ENCODE measurements around the gene QPRT. TPM values are rescaled to one million over a fixed set of nuclear protein-coding genes. Genes with fewer than 3 reads are reported as not detected.

QPRT gene
- total RNA-seq, 1 experiment from 2014 or later, result 0.52 TPM

DNA sequence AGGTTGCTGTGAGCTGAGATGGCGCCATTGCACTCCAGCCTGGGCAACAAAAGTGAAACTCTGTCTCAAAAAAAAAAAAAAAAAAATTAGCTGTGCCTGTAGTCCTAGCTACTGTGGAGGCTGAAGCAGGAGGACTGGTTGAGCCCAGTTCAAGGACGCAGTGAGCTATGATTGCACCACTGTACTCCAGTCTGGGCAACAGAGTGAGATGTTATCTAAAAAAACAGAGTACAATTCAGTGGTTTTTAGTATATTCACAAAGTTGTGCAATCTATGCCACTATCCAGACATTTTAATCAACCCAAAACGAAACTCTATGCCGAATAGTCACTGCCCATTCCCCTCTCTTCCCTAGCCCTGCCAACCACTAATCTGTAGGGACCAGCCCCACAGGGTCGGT lies 41.7 kb downstream of the QPRT start:
- Histone ChIP-seq H3K27ac (ENCODE audit: low read depth, low read length) (no peak overlapping the region), H3K4me1 (ENCODE audit: control insufficient read depth in 1 of 2, insufficient read depth in 2 of 2, low read length in 2 of 2) (peaks cover 0 to 6% of the 10 kb centered on the region in 2 experiments; a peak in 1 of 4 replicates), H3K36me3 (ENCODE audit: control insufficient read depth in 1 of 2, insufficient read depth in 2 of 2, low read length in 2 of 2) (no peaks in the 10 kb centered on the region), H3K79me2 (ENCODE audit: insufficient read depth, low read length) (no peaks in the 10 kb centered on the region), H3K9me3 (ENCODE audit: control insufficient read depth in 1 of 2, insufficient read depth in 1 of 2, low read depth in 1 of 2, low read length in 2 of 2) (no peaks in the 10 kb centered on the region), H3K4me2 (ENCODE audit: low read length) (no peak overlapping the region), H3K9me2 (ENCODE audit: insufficient read depth) (no peaks in the 10 kb centered on the region), H3K9ac (ENCODE audit: low read length) (no peak overlapping the region), H3K4me3 (replicated peaks in 1 of 2; ENCODE audit: low read depth in 1 of 2, low read length in 2 of 2) (no peak overlapping the region), H4K20me1 (ENCODE audit: insufficient read depth) (no peaks in the 10 kb centered on the region), H3K27me3 (ENCODE audit: insufficient read depth, low read length) (no peaks in the 10 kb centered on the region), H2AFZ (ENCODE audit: low read depth, low read length, poor library complexity, severe bottlenecking) (no peak overlapping the region)
- ATAC-seq (no peak), DNase-seq (ENCODE audit: low read depth, low spot score) (no peak)
- CTCF ChIA-PET, result interaction anchor here (1.2 to 3.7 kb wide), 3 partner anchors 9 to 747 kb away, joined by 4 to 13 read pairs (median 13); no protein-coding TSS in a partner anchor
- no peak for TF ChIP-seq CBX3 (IDR thresholded peaks at IDR 0.05; ENCODE audit: low read depth)
- TF ChIP-seq POLR2A (IDR thresholded peaks at IDR 0.05; ENCODE audit: borderline replicate concordance, extremely low read depth, insufficient read depth, insufficient read length), result no peak
- TF ChIP-seq ELF1 (IDR thresholded peaks at IDR 0.05; ENCODE audit: borderline replicate concordance, low read depth), result no peak
- TF ChIP-seq, protein P1, sequence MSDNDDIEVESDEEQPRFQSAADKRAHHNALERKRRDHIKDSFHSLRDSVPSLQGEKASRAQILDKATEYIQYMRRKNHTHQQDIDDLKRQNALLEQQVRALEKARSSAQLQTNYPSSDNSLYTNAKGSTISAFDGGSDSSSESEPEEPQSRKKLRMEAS (IDR thresholded peaks at IDR 0.05), result no peak
- no peak for TF ChIP-seq JUND (IDR thresholded peaks at IDR 0.05)
- TF ChIP-seq POLR2AphosphoS5 (IDR thresholded peaks at IDR 0.05; ENCODE audit: low read depth, low read length), result no peak
- TF ChIP-seq SRF (IDR thresholded peaks at IDR 0.05; ENCODE audit: low read depth), result no peak
- TF ChIP-seq RAD21 (IDR thresholded peaks at IDR 0.05; ENCODE audit: low read depth), result no peak
- no peak for TF ChIP-seq ZFX (IDR thresholded peaks at IDR 0.05)
- no peak for TF ChIP-seq FOSL1 (IDR thresholded peaks at IDR 0.05; ENCODE audit: low read depth)
- no peak for TF ChIP-seq SP1 (IDR thresholded peaks at IDR 0.05; ENCODE audit: low read depth)
- TF ChIP-seq YY1 (IDR thresholded peaks at IDR 0.05; ENCODE audit: extremely low read depth, insufficient replicate concordance, low read depth, low read length), result no peak
- TF ChIP-seq CEBPB (IDR thresholded peaks at IDR 0.05; ENCODE audit: low read depth), result no peak
- TF ChIP-seq, protein P2, sequence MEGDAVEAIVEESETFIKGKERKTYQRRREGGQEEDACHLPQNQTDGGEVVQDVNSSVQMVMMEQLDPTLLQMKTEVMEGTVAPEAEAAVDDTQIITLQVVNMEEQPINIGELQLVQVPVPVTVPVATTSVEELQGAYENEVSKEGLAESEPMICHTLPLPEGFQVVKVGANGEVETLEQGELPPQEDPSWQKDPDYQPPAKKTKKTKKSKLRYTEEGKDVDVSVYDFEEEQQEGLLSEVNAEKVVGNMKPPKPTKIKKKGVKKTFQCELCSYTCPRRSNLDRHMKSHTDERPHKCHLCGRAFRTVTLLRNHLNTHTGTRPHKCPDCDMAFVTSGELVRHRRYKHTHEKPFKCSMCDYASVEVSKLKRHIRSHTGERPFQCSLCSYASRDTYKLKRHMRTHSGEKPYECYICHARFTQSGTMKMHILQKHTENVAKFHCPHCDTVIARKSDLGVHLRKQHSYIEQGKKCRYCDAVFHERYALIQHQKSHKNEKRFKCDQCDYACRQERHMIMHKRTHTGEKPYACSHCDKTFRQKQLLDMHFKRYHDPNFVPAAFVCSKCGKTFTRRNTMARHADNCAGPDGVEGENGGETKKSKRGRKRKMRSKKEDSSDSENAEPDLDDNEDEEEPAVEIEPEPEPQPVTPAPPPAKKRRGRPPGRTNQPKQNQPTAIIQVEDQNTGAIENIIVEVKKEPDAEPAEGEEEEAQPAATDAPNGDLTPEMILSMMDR (IDR thresholded peaks at IDR 0.05 in 2 of 3, conservative IDR thresholded peaks at IDR 0.05 in 1 of 3; ENCODE audit: borderline replicate concordance in 1 of 3, insufficient read depth in 1 of 3, low read depth in 2 of 3, low read length in 2 of 3), result no peak
- TF ChIP-seq, protein P3, sequence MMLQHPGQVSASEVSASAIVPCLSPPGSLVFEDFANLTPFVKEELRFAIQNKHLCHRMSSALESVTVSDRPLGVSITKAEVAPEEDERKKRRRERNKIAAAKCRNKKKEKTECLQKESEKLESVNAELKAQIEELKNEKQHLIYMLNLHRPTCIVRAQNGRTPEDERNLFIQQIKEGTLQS (IDR thresholded peaks at IDR 0.05), result no peak
- no peak for TF ChIP-seq ZNF274 (IDR thresholded peaks at IDR 0.05; ENCODE audit: low read depth, low read length)
- TF ChIP-seq, protein P4, sequence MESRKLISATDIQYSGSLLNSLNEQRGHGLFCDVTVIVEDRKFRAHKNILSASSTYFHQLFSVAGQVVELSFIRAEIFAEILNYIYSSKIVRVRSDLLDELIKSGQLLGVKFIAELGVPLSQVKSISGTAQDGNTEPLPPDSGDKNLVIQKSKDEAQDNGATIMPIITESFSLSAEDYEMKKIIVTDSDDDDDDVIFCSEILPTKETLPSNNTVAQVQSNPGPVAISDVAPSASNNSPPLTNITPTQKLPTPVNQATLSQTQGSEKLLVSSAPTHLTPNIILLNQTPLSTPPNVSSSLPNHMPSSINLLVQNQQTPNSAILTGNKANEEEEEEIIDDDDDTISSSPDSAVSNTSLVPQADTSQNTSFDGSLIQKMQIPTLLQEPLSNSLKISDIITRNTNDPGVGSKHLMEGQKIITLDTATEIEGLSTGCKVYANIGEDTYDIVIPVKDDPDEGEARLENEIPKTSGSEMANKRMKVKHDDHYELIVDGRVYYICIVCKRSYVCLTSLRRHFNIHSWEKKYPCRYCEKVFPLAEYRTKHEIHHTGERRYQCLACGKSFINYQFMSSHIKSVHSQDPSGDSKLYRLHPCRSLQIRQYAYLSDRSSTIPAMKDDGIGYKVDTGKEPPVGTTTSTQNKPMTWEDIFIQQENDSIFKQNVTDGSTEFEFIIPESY (IDR thresholded peaks at IDR 0.05; ENCODE audit: extremely low read depth, insufficient replicate concordance, low read length), result no peak
- no peak for TF ChIP-seq EZH2phosphoT487 (IDR thresholded peaks at IDR 0.05; ENCODE audit: borderline replicate concordance)
- no peak for TF ChIP-seq EGR1 (IDR thresholded peaks at IDR 0.05; ENCODE audit: low read depth)
- intact Hi-C loops (cut with micrococcal nuclease), result no loop called here
- POLR2A ChIA-PET, result no interaction called here
- no TSS peak for BruUV-seq (replicated peaks)
- RAD21 ChIA-PET (ENCODE audit: low non-redundant PET in 1 of 2, low total read pairs in 2 of 2, uncharacterized antibody in 2 of 2, unreplicated experiment in 2 of 2), result no interaction called here

Measured in HCT116 (cell line).